Panc1 (cell line): Measurements from ENCODE around the gene HBG2. TPM values are rescaled to one million over a fixed set of nuclear protein-coding genes. Genes with fewer than 3 reads are reported as not detected.

Experiments used
- ATAC-seq: fragments of 200-7000 bp; cut with Tn5 transposase; 2 replicates; pipeline ENCODE4 v1.9.1; 2020; ENCODE audit warnings: mild to moderate bottlenecking, moderate library complexity
- BruUV-seq: library from RNA; stranded (reverse); fragments of 400-500 nt; replicated peaks from 2 replicates; lab custom pipeline; 2021; lab: Mats Ljungman, UMichigan
- CTCF ChIA-PET: fragments of 300-600 bp; sonication (Branson Sonifier 250); formaldehyde crosslinking; loops from one replicate; lab custom pipeline; 2022; ENCODE audit warnings: antibody characterized with exemption; lab: Charles Lee
- POLR2A ChIA-PET: fragments of 300-600 bp; sonication (Branson Sonifier 250); formaldehyde crosslinking; loops from one replicate; lab custom pipeline; 2022; ENCODE audit warnings: antibody characterized with exemption; lab: Charles Lee
- DNase-seq: peaks from one replicate; pipeline ENCODE4 v3.0.0-alpha.2; 2010; ENCODE audit warnings: low read depth, low spot score
- H3K27ac ChIP-seq: 2 replicates; pipeline ENCODE4 v1.5.1; 2011; ENCODE audit warnings: mild to moderate bottlenecking, low read length, inconsistent platforms
- H3K27me3 ChIP-seq: fragments of 200-500 bp; sonication (Bioruptor generic); 2 replicates; pipeline ENCODE4 v1.6.0; 2014; ENCODE audit warnings: low read length, inconsistent platforms; ENCODE audit not compliant: control insufficient read depth, insufficient read depth
- H3K36me3 ChIP-seq: fragments of 200-500 bp; sonication (Bioruptor generic); 2 replicates; pipeline ENCODE4 v1.5.1; 2014; ENCODE audit warnings: inconsistent platforms, mild to moderate bottlenecking, low read length, moderate library complexity; ENCODE audit not compliant: control insufficient read depth, insufficient read depth
- H3K4me1 ChIP-seq: 2 replicates; pipeline ENCODE4 v1.5.1; 2011; ENCODE audit warnings: inconsistent platforms, mild to moderate bottlenecking, low read length, moderate library complexity; ENCODE audit not compliant: control insufficient read depth, insufficient read depth
- H3K4me3 ChIP-seq, 2 experiments: 2 replicates each; pipeline ENCODE4 v1.5.1; 2011 to 2012; ENCODE audit warnings: low read depth in 2 of 2, low read length in 2 of 2, mild to moderate bottlenecking in 2 of 2, inconsistent platforms in 1 of 2, moderate library complexity in 1 of 2
- H3K9me3 ChIP-seq: fragments of 200-500 bp; sonication (Bioruptor generic); 2 replicates; pipeline ENCODE4 v1.5.1; 2014; ENCODE audit warnings: low read depth, mild to moderate bottlenecking, inconsistent platforms, low read length, moderate library complexity; ENCODE audit not compliant: control insufficient read depth, insufficient read depth
- POLR2AphosphoS5 ChIP-seq: IDR thresholded peaks from 2 replicates; pipeline ENCODE4 v1.6.1; 2012; ENCODE audit warnings: mild to moderate bottlenecking, low read depth, low read length, moderate library complexity
- SIN3A ChIP-seq: IDR thresholded peaks from 2 replicates; pipeline ENCODE4 v1.6.1; 2012; ENCODE audit warnings: low read depth, mild to moderate bottlenecking, low read length, moderate library complexity, borderline replicate concordance; ENCODE audit not compliant: insufficient read depth
- TCF7L2 ChIP-seq: IDR thresholded peaks from 2 replicates; pipeline ENCODE4 v1.6.1; 2011; ENCODE audit warnings: mild to moderate bottlenecking, low read depth, low read length, inconsistent platforms
- in situ Hi-C: cut with HindIII; loops from 2 replicates; pipeline ENCODE4 v1.10.0; 2016; ENCODE audit warnings: low sequenced_read_pairs, low pct_unique_long_range_greater_than_20kb
- intact Hi-C: fragments of 100-400 bp; cut with micrococcal nuclease; formaldehyde crosslinking; loops from one replicate; pipeline ENCODE4 v1.10.0; 2022; ENCODE audit not compliant: unreplicated experiment
- total RNA-seq: library from RNA; stranded (reverse); gene quantifications from one replicate; pipeline ENCODE4 v1.2.1, GENCODE V29; 2021; ENCODE audit not compliant: unreplicated experiment
- TF ChIP-seq, protein P1 (sequence below): fragments of 450-650 bp; IDR thresholded peaks from 2 replicates; pipeline ENCODE4 v1.5.1; 2017; ENCODE audit warnings: mild to moderate bottlenecking
- TF ChIP-seq, protein P2 (sequence below), 2 experiments: IDR thresholded peaks; 2 replicates each; pipeline ENCODE4 v1.6.1; 2011 to 2012; ENCODE audit warnings: low read depth in 2 of 2, control low read depth in 1 of 2, low read length in 1 of 2, mild to moderate bottlenecking in 1 of 2, moderate library complexity in 1 of 2; ENCODE audit not compliant: insufficient read depth in 1 of 2

Gene HBG2
- total RNA-seq, 1 experiment from 2014 or later = 6.5 TPM

DNA sequence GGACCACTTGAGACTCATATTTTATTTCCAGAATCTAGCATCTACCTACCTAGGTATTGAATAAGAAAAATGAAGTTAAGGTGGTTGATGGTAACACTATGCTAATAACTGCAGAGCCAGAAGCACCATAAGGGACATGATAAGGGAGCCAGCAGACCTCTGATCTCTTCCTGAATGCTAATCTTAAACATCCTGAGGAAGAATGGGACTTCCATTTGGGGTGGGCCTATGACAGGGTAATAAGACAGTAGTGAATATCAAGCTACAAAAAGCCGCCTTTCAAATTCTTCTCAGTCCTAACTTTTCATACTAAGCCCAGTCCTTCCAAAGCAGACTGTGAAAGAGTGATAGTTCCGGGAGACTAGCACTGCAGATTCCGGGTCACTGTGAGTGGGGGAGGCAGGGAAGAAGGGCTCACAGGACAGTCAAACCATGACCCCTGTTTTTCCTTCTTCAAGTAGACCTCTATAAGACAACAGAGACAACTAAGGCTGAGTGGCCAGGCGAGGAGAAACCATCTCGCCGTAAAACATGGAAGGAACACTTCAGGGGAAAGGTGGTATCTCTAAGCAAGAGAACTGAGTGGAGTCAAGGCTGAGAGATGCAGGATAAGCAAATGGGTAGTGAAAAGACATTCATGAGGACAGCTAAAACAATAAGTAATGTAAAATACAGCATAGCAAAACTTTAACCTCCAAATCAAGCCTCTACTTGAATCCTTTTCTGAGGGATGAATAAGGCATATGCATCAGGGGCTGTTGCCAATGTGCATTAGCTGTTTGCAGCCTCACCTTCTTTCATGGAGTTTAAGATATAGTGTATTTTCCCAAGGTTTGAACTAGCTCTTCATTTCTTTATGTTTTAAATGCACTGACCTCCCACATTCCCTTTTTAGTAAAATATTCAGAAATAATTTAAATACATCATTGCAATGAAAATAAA lies 29.8 kb downstream of the HBG2 start:
- H3K9me3 ChIP-seq = no peaks in the 10 kb centered on the region
- BruUV-seq = no TSS peak
- no peak overlapping the region for H3K4me3 ChIP-seq
- DNase-seq (no peak), ATAC-seq (no peak)
- no peak for TF ChIP-seq POLR2AphosphoS5
- TF ChIP-seq TCF7L2 = no peak
- no peak for TF ChIP-seq SIN3A
- TF ChIP-seq, protein P1, sequence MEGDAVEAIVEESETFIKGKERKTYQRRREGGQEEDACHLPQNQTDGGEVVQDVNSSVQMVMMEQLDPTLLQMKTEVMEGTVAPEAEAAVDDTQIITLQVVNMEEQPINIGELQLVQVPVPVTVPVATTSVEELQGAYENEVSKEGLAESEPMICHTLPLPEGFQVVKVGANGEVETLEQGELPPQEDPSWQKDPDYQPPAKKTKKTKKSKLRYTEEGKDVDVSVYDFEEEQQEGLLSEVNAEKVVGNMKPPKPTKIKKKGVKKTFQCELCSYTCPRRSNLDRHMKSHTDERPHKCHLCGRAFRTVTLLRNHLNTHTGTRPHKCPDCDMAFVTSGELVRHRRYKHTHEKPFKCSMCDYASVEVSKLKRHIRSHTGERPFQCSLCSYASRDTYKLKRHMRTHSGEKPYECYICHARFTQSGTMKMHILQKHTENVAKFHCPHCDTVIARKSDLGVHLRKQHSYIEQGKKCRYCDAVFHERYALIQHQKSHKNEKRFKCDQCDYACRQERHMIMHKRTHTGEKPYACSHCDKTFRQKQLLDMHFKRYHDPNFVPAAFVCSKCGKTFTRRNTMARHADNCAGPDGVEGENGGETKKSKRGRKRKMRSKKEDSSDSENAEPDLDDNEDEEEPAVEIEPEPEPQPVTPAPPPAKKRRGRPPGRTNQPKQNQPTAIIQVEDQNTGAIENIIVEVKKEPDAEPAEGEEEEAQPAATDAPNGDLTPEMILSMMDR = no peak
- TF ChIP-seq, protein P2, sequence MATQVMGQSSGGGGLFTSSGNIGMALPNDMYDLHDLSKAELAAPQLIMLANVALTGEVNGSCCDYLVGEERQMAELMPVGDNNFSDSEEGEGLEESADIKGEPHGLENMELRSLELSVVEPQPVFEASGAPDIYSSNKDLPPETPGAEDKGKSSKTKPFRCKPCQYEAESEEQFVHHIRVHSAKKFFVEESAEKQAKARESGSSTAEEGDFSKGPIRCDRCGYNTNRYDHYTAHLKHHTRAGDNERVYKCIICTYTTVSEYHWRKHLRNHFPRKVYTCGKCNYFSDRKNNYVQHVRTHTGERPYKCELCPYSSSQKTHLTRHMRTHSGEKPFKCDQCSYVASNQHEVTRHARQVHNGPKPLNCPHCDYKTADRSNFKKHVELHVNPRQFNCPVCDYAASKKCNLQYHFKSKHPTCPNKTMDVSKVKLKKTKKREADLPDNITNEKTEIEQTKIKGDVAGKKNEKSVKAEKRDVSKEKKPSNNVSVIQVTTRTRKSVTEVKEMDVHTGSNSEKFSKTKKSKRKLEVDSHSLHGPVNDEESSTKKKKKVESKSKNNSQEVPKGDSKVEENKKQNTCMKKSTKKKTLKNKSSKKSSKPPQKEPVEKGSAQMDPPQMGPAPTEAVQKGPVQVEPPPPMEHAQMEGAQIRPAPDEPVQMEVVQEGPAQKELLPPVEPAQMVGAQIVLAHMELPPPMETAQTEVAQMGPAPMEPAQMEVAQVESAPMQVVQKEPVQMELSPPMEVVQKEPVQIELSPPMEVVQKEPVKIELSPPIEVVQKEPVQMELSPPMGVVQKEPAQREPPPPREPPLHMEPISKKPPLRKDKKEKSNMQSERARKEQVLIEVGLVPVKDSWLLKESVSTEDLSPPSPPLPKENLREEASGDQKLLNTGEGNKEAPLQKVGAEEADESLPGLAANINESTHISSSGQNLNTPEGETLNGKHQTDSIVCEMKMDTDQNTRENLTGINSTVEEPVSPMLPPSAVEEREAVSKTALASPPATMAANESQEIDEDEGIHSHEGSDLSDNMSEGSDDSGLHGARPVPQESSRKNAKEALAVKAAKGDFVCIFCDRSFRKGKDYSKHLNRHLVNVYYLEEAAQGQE (IDR thresholded peaks at IDR 0.05; ENCODE audit: insufficient read depth in 1 of 2, low read depth in 2 of 2, low read length in 1 of 2) = no peak
- H3K27me3 ChIP-seq = no peaks in the 10 kb centered on the region
- no peaks in the 10 kb centered on the region for H3K36me3 ChIP-seq
- H3K27ac ChIP-seq = no peak overlapping the region
- in situ Hi-C loops (no loop called here), intact Hi-C loops (no loop called here)
- no peaks in the 10 kb centered on the region for H3K4me1 ChIP-seq
- POLR2A ChIA-PET = no interaction called here
- CTCF ChIA-PET = no interaction called here

DNA sequence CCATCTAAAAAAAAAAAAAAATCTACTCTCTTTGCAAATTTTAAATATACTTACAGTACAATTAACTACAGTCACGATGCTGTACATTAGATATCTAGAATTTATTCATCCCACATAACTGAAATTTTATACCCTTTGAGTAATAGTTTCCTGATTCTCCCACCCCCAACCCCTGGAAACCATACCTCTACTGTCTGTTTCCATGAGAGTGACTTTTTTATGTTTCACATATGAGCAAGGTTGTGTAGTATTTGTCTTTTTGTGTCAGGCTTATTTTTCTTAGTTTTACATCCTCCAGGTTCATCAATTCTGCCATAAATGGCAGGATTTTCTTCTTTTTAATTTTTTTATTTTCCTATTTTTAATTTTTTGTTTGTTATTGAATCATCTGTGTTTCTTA lies 30.9 kb downstream of the HBG2 start:
- no peaks in the 10 kb centered on the region for H3K9me3 ChIP-seq
- intact Hi-C loops (no loop called here), in situ Hi-C loops (no loop called here)
- ChIA-PET CTCF (interaction anchor here (0.7 kb wide), 1 partner anchor 14 kb away, joined by 4 read pairs; no protein-coding TSS in a partner anchor), POLR2A (no interaction called here)
- ATAC-seq = no peak
- H3K4me1 ChIP-seq = no peaks in the 10 kb centered on the region
- H3K36me3 ChIP-seq = no peaks in the 10 kb centered on the region
- no peaks in the 10 kb centered on the region for H3K27me3 ChIP-seq
- no peak for DNase-seq
- H3K27ac ChIP-seq = no peak overlapping the region
- no peak for TF ChIP-seq POLR2AphosphoS5
- TF ChIP-seq, protein P1 = no peak
- TF ChIP-seq SIN3A = no peak
- no peak for TF ChIP-seq TCF7L2
- BruUV-seq = no TSS peak
- H3K4me3 ChIP-seq = no peak overlapping the region
